C4-2B (cell line): ENCODE data around the gene ACAD11.

Experiments
- H3K27ac ChIP-seq: fragments of 450-650 bp; 2 replicates; pipeline ENCODE4 v1.5.1; 2017
- CTCF ChIP-seq: fragments of 450-650 bp; conservative IDR thresholded peaks from 2 replicates; pipeline ENCODE4 v1.5.1; 2017; ENCODE audit warnings: mild to moderate bottlenecking
- ZFX ChIP-seq: fragments of 450-650 bp; IDR thresholded peaks from 2 replicates; pipeline ENCODE4 v1.6.1; 2017

Gene ACAD11

GRCh38 chr3:132598181-132598580 lies 61.4 kb downstream of the ACAD11 start:
- H3K27ac ChIP-seq: no peak overlapping the region
- TF ChIP-seq CTCF: no peak
- no peak for TF ChIP-seq ZFX

- TF ChIP-seq ZFX: no peak
- TF ChIP-seq CTCF: no peak
- no peak overlapping the region for H3K27ac ChIP-seq
These were observed 61.9 kb downstream of the ACAD11 start for GRCh38 chr3:132597660-132598059.

GRCh38 chr3:132596816-132597433 lies 62.7 kb downstream of the ACAD11 start, which contains the start of gene ACKR4:
TSS of gene ACKR4 (plus strand) at chr3:132597270. CDS start at chr3:132600398, 3,128 bp downstream.
- no peak within 1 kb of the TSS for H3K27ac ChIP-seq
- TF ChIP-seq ZFX (no peak), CTCF (no peak)

GRCh38 chr3:132596326-132596725 lies 63.3 kb downstream of the ACAD11 start:
- TF ChIP-seq CTCF (no peak), ZFX (no peak)
- no peak overlapping the region for H3K27ac ChIP-seq

- TF ChIP-seq CTCF: no peak
- TF ChIP-seq ZFX: no peak
- H3K27ac ChIP-seq: no peak overlapping the region
These were observed 64.6 kb downstream of the ACAD11 start for GRCh38 chr3:132595014-132595413.

GRCh38 chr3:132594498-132594897 lies 65.1 kb downstream of the ACAD11 start:
- no peak overlapping the region for H3K27ac ChIP-seq
- TF ChIP-seq CTCF (no peak), ZFX (no peak)

- H3K27ac ChIP-seq: no peak overlapping the region
- TF ChIP-seq CTCF (no peak), ZFX (no peak)
These were observed 65.7 kb downstream of the ACAD11 start for GRCh38 chr3:132593947-132594323.
